GM21723 (cell line): ENCODE measurements around the gene ZNF644.

Experiments used
- ATAC-seq: cut with Tn5 transposase; IDR thresholded peaks from one replicate; pipeline ENCODE4 v1.9.1; 2021; ENCODE audit warnings: mild to moderate bottlenecking, moderate library complexity; ENCODE audit not compliant: unreplicated experiment

ZNF644 gene

DNA sequence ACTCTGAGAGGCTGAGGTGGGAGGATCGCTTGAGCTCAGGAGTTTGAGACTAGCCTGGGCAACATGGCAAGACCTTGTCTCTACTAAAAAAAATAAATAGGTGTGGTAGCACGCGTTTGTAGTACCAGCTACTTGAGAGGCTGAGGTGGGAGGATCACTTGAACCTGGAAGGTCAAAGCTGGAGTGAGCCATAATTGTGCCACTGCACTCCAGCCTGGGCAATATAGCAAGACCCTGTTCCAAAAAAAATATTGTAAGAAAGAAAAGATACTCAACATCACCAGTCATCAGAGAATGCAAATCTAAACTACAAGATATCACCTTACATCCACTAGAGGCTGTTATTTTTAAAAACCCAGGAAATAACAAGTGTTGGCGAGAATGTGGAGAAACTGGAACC, 32.5 kb downstream of the ZNF644 start:
- ATAC-seq: no peak

DNA sequence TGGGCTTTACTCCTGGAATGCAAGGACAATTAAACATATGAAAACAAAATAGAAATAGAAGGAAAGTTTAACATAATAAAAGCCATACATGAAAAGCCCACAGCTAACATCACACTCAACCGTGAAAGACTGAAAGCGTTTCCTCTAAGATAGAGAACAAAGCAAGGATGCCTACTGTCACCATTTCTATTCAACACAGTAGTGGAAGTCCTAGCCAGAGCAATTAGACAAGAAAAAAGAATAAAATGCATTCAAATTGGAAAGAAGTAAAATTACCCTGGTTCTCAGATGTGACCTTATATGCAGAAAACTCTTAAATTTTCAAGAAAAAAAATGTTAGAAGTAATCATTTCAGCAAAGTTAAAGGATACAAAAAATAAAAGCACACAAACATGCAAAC, 34.0 kb downstream of the ZNF644 start:
- no peak for ATAC-seq

DNA sequence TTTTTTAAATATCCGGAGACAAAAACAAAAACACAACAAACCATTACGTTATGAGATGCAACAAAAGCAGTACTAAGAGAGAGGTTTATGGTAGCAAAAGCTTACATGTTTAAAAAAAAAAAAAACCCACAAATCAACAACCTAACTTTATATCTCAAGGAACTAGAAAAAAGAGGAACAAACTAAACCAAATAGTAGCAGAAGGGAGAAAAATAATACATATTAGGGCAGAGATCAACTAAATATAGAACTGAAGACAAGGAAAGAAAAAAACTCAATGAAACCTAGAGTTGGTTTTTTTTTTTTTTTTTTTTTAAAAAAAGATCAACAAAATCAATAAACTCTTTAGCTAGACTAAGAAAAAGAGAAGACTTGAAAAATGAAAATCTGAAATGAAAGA, 34.9 kb downstream of the ZNF644 start:
- no peak for ATAC-seq

DNA sequence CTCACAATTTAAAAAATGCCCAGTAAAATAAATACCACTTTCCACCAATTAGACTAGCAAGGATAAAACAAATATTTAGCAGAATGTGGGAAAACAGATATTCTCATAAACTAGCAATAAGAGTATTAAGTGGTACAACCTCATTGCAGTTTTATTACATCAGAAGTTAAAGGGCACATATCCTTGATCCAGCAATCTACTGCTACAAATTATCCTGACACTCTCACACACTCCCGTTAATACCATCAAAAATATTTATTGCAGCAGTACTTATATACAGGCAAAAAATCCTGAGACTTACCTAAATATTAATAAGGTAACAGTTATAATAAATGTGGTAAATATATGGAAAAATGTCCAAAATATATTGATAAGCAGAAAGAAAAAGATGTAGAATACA, 44.3 kb downstream of the ZNF644 start:
- ATAC-seq: no peak

DNA sequence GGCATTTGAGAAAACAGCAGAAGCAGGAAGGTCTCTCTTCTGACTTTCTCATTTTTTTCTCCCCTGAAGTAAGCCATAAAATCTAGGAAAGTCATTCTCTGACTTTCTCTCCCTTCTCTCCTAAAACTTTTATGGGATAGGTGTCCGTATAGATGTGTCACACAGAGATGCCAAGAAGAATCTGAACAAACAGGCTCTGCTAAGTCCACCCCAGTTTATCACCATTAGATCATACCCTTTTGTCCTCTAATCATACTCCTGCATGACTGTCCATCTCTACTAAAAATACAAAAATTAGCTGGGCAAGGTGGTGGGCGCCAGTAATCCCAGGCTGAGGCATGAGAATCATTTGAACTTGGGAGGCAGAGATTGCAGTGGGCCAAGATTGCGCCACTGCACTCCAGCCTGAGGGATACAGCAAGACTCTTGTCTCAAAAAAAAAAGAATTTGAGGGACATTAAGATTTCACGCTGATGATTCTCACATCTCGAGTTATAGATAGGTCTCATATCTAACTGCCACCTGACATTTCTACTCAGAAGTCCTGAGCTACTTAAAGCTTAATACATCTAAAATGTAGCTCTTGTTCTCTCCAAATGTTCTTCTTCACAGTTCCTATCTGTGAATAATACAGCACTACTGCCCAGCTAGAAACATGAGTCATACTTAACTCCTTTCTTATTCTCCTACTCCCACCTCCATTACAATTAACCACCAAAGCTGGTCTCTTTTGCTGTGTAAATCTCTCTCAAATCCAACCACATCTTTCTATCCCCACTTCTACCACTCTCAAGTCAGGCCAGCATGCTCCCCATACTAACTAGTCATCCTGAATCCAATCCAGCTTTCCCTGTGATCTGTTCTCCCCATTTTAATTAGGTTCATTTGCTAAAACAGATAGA, 47.7 kb downstream of the ZNF644 start:
- no peak for ATAC-seq

DNA sequence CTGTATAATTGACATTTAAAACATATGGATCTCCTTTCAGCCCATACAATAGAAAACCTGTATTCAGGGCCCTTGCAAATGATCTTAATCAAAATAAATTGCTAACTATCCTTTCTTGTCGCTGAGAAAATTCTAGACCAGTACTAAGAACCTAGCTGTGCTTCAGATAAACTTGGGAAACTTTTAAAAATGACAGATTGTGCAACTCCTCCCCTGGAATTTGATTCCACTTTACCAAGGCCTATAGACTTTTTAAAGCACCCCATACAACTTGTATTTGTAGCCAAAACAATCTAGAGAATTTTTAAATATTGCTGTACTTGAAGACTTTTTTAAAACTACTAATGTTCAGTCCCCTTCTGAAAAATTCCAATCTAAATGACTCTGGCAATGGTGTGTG, 51.6 kb downstream of the ZNF644 start:
- no peak for ATAC-seq

DNA sequence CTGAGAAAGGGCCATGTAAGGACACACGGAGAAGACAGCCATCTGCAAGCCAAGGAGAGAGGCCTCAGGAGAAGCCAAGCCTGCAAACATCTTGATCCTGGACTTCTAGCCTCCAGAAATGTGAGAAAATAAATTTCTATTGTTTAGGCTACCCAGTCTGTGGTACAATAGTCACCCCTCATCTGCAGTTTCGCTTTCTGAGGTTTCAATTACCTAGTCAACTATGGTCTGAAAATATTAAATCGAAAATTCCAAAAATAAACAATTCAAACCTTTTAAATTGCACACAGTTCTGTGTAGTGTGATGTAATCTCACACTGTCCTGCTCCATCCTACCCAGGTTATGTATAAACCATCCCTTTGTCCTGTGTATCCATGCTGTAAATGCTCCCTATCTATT, 52.6 kb downstream of the ZNF644 start:
- no peak for ATAC-seq

DNA sequence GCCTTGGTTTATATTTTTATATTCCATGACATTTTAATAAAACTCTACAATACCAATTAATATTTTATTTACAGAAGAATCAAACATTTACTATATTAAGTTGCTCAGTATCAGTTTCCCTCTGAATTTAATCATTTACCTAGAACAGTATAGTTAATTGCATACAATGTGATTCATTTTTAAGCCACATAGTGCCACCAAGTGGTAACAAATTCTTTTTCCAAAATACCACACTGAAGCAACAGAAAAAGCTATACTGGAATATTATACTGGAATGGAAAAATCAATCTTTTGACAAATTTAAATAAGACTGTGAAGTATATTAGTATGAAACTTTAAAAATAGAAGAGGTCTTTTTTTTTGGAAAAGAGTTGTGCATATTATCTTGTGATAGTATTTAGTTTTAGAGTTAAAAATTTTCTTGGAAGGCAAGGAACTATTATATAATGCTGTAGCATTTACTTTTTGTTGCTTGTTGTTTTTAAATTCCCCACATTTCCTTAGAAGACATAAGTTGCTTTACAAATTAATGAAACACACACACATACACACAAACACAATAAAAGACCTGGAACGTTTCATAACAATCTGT, 57.3 kb downstream of the ZNF644 start:
- ATAC-seq: no peak

DNA sequence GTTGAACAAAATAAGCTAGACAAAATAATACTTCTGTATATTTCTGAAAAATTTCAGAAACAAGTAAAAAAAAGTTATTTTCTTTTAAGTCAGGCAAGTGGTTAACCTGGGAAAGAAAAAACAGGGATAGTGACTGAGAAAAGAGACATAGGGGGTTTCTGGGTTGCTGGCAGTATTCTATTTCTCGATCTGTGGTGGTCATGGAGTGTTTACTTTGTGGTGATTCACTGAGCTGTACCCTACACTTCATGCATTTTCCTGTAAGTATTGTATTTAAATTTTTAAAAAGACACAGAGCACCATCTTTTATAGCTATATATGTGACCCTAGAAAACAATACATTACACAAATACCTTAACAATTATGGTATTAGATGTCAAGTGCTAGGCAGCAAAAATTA, 58.2 kb downstream of the ZNF644 start:
- ATAC-seq: no peak

DNA sequence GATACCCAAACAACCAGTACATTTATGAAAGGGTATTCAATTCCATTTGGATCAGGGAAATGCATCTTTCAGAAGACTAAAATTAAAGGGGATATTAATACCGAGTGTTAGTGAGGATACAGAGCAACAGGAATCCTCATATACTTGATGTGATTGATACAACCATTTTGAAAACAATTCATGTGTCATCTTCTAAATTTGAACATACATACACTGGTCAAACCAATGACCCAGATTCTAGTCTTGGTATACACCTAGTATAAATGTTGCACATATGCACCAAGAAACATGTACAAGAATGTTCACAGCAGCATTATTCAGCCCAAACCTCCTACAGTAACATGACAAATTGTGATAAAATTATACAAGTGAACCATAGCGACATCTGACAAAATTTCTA, 58.6 kb downstream of the ZNF644 start:
- ATAC-seq: no peak

DNA sequence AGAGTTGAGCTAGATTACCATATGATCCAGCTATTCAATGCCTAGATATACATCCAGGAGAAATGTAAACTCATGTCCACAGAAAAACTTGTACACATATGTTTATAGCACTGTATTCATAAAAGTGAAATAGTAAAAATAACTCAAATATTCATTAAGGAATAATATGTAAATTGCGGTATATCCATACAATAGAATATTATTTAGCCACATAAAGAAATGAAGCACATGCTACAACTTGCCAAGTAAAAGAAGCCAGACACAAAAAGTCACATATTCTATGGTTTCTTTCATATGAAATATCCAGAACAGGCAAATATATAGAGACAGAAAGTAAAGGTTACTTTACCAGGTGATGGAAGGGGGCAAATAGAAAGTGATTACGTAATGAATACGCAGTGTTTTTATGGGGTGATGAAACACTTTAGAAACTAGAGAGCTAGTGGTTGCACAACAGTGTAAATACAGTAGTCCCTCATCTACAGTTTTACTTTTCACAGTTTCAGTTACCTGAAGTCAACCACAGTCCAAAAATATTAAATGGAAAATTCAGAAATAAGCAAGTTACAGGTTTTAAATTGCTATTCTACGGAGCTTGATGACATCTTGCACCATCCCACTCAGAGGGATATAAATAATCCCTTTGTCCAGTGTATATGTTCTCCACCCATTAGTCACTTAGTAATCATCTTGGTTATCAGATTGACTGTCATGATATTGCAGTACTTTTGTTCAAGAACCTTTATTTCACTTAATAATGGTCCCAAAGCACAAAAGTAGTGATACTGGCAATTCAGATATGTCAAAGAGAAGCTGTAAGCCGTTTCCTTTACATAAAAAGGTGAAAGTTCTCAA, 62.3 kb downstream of the ZNF644 start:
- ATAC-seq: no peak

DNA sequence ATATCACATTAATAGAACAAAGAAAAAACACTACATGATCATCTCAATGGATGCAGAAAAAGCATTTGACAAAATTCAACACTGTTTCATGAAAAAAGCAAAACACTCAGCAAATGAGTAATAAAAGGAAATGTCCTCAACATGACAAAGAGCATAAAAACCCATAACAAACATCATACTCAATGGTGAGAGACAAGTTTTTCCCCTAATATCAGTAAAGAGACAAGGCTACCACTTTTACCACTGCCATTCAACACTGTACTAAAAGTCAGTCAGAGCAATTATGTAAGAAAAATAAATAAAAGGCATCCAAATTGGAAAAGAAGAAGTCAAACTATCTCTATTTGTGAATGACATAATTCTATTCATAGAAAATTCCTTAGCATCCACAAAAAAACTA, 64.3 kb downstream of the ZNF644 start:
- no peak for ATAC-seq

DNA sequence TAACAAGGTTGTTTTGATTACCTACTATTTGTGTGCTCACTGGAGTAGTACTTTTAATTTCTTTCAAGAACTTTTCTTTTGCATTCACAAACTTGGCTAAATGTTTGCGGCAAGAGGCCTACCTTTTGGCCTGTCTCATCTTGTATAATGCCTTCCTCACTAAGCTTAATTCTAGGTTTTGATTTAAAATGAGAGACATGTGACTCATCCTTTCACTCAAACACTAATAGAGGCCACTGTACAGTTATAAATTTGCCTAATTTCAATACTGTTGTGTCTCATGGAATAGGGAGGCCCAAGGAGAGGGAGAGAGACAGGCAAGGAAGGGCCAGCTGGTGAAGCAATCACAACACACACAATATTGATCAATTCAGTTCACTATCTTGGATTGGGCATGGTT, 66.1 kb downstream of the ZNF644 start:
- ATAC-seq: no peak

DNA sequence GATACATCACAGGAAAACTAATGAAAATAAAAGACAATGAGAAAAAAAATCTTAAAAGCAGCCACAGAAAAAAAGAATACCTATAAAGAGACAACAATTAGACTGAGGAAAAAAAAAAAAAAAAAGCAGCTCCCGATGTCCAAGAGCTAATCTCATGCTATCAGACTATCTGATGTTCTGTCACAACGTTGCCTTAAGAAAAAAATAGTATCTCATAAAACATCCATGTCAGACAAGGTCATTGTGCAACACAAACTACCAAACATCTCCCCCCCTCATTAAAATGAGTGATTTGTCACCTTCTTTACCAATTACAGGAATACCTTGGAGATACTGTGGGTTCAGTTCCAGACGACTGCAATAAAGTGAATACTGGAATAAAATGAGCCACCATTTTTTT, 68.9 kb downstream of the ZNF644 start:
- ATAC-seq: no peak

DNA sequence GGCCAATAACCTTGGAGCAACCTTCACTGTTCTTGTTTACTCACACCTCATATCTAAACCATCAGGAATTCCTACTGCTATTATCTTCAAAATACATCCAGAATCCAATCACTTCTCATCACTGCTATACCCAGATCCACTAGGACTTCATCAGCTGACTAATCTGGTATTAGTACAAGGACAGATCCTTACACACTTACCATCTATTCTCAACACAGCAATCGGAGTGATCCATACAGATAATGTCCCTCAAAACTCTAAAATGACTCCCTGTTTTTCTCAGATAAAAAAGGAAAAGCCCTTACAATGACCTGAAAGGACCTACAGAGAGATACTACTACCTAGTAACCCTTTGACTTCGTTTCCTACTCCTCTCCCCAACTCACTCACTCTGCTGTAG, 70.8 kb downstream of the ZNF644 start:
- ATAC-seq: no peak

DNA sequence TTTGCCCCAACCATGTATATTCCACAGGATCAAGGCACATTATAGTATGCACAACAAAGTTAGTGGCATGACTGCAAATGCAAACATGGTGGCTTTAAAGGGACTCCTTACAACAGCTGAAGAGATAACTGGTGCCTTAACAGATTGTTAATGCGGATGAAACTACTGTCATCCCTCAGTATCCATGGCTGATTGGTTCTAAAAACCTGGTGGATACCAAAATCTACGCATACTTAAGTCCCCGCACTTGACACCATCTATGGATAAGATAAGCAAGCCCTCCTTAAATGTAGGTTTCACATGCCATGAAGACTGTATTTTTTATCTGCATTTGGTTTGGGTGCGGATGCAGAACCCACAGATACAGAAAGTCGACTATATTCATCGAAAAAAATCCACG, 73.5 kb downstream of the ZNF644 start:
- no peak for ATAC-seq

DNA sequence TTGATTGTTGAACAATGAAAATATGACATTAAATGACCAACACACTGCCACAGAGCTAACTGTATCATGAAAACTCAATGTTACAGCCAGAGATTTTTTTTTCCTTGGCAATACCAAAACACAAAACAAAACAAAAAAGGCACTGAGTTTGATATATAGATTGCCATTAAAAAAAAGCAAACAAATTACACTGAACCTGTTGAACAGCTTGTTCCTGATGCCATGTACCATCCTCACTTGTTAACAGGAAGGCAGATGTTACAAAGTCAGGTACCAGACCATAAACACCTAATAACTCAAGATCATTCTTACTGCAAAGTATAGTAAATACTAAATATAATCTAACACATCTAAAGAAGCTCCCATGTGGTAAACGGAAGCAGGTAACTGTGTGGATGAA, 75.2 kb downstream of the ZNF644 start:
- no peak for ATAC-seq

DNA sequence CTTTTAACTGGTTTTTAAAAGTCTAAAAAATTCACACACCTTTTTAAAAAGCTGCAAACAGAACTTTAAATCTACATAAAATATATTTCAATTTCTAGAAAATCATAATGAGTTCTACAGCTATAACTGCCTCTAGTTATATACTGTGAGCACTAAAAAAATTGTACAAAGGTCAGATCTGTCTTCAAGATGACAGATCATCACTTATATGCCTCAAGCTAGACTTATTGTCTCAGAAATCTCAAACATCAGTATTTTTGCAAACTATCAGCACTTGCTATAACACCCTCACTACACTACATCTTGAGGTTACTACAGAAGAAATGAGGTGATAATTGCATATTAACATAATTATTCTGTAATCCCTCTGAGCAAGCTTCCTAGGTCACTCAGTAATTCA, 76.5 kb downstream of the ZNF644 start:
- no peak for ATAC-seq

DNA sequence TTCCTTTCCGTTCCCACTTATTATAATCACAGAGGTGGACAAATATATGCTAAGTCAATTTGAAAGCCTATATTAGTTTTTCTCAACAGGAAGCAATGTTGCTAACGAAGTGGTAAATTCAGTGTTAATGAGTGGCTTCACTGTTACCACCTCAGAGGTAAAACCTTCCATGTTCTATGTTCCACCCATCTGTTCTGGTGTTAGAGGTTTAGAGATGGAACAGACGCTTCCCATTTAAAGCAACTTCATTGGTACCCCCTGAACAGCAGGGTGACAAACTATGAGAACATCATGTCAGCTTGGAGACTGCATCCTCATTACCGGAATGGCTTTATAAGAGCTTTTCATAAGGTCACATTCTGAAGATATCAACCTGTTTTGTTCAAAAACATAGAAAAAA, 77.9 kb downstream of the ZNF644 start:
- no peak for ATAC-seq

DNA sequence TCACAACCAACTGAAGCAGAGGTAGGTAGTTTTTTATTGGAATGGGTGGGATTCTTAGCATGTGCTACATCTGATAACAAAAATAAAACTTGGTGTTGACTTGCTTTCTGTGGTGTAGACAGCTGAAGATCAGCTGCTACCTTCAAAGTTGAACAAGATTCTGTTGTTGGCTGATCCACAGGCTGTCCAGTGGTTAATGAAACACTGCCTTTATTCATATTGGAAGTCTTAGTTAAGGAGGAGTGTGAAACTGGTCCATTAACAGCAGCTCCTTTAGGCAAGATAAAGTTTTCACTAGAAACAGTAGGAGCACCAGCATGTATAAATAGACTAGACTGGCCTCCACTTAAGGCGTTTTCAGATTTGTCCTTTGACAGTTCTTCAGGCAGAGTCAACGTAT, 81.1 kb downstream of the ZNF644 start:
- no peak for ATAC-seq

DNA sequence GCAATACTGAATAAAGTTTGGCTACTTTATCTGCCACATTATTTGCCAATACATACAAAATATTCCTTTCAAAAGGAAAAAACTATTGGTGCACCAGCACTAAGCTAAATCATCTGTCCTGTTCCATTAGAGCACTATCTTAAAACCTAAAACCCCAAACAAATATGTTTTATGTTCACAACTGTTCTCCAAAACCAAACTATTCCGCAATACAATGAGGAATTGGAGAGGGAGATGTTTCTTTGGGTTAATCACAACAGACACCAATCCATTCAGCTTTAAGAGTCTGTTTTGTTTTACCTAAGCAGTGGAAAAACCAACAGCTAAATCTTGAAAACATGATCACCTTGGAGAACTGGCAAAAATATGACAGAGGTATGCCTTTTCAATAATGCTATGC, 85.1 kb downstream of the ZNF644 start:
- no peak for ATAC-seq

DNA sequence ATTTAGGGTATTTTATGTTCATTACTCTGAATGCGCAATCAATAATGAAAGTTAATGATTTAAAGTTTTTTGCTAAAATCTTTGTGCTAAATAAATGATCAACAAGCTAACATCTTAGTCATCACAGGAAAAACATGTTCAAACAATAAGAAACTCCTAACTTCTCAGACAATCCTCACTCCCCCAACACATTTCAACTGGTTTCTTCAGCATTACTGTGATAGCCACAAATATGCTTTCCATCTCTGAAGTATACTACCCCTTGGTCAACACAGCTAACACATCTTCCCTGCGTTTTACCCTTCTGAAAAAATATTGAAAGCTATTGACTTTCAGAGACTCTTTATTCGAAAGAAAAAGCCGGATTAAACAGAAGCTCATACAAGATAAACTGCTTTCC, 85.8 kb downstream of the ZNF644 start:
- ATAC-seq: no peak
